ENCODE data around the gene TMTC3. TPM values are rescaled to one million over a fixed set of nuclear protein-coding genes. Genes with fewer than 3 reads are reported as not detected.

Gene TMTC3
- total and polyA plus RNA-seq, 7 experiments from 2014 or later = 2.5 to 11.1 (median 6.8) TPM

DNA sequence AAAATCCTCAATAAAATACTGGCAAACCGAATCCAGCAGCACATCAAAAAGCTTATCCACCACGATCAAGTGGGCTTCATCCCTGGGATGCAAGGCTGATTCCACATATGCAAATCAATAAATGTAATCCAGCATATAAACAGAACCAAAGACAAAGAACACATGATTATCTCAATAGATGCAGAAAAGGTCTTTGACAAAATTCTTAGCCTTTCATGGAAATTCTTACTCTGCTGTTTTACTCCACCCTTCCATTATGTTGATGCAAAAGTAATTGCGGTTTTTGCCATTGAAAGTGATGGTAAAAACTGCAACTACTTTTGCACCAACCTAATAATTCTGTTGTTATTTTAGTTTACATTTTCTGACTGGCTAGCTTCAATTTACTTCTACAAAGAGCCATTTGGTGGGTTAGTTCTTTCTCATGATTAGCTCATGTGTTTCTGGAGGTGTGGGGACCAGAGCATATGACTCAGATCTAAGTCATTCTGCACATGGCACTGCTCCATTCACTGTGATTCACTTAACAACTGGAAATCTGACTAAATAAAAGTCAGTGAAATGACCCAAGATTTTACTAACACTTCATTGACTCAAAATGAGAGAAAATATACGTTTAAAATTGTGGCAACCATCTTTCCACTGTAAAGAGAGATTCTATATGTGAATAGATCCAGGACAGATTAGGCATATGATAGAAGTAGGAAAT, 99.9 kb downstream of the TMTC3 start:
- Histone ChIP-seq H3K4me3 (ENCODE audit: low read length) (no peak overlapping the region), H3K36me3 (ENCODE audit: control insufficient read depth in 2 of 3, insufficient read depth in 3 of 3, low read length in 3 of 3) (no peaks in the 10 kb centered on the region), H3K27ac (ENCODE audit: low read depth, low read length) (no peak overlapping the region), H3K27me3 (ENCODE audit: control insufficient read depth in 2 of 2, insufficient read depth in 2 of 2, low read length in 2 of 2) (no peaks in the 10 kb centered on the region), H3K4me1 (ENCODE audit: control insufficient read depth in 2 of 2, insufficient read depth in 2 of 2, low read length in 2 of 2) (no peaks in the 10 kb centered on the region), H3K9me3 (ENCODE audit: control insufficient read depth in 2 of 3, low read length in 3 of 3) (no peaks in the 10 kb centered on the region)
- ChIA-PET CTCF (no interaction called here), POLR2A (no interaction called here)
- intact Hi-C loops (cut with micrococcal nuclease) = loop anchor here in 1 of 2 donors (1.0 kb wide), 1 partner anchor 57 kb away; no protein-coding TSS in a partner anchor
- no peak overlapping the region for H3K4me3 Mint-ChIP-seq
- H3K36me3 Mint-ChIP-seq = peaks cover 0 to 2% (median 0%) of the 10 kb centered on the region in 5 donors
- H3K9me3 Mint-ChIP-seq = peaks cover 0 to 9% (median 3%) of the 10 kb centered on the region in 11 donors
- DNase-seq (no peak), ATAC-seq (no peak)
- H3K27ac Mint-ChIP-seq = no peak overlapping the region
- H3K4me1 Mint-ChIP-seq = peaks cover 0 to 17% (median 0%) of the 10 kb centered on the region in 7 donors
- H3K27me3 Mint-ChIP-seq = peaks cover 0 to 15% (median 7%) of the 10 kb centered on the region in 5 donors

DNA sequence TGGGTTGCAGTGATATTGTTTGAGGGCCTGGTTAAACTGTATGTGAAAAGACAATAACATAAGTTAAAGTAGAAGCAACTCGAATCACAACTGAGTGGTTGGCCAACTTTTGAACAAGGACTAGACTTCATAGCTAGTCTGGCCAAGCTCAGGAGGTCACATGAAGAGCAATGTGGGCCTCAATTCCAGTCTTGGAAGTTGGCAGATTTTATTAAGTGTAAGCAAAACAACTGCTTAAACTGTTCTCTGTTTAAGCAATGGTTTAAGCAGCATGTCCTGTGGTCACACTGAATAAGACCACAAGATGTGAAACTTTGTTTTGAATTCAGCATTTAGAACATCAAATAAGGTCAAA, 100.4 kb downstream of the TMTC3 start:
- Histone ChIP-seq H3K36me3 (ENCODE audit: control insufficient read depth in 2 of 3, insufficient read depth in 3 of 3, low read length in 3 of 3) (no peaks in the 10 kb centered on the region), H3K9me3 (ENCODE audit: control insufficient read depth in 2 of 3, low read length in 3 of 3) (no peaks in the 10 kb centered on the region), H3K4me3 (ENCODE audit: low read length) (no peak overlapping the region), H3K27ac (ENCODE audit: low read depth, low read length) (no peak overlapping the region), H3K27me3 (ENCODE audit: control insufficient read depth in 2 of 2, insufficient read depth in 2 of 2, low read length in 2 of 2) (no peaks in the 10 kb centered on the region), H3K4me1 (ENCODE audit: control insufficient read depth in 2 of 2, insufficient read depth in 2 of 2, low read length in 2 of 2) (no peaks in the 10 kb centered on the region)
- POLR2A ChIA-PET = no interaction called here
- H3K27ac Mint-ChIP-seq = no peak overlapping the region
- H3K9me3 Mint-ChIP-seq = peaks cover 0 to 9% (median 3%) of the 10 kb centered on the region in 11 donors
- peaks cover 0 to 2% (median 0%) of the 10 kb centered on the region in 5 donors for H3K36me3 Mint-ChIP-seq
- intact Hi-C loops (cut with micrococcal nuclease) = loop anchor here in 1 of 2 donors (1.0 kb wide), 1 partner anchor 57 kb away; no protein-coding TSS in a partner anchor
- no peak for ATAC-seq
- H3K27me3 Mint-ChIP-seq = peaks cover 0 to 15% (median 7%) of the 10 kb centered on the region in 5 donors
- peaks cover 0 to 17% (median 0%) of the 10 kb centered on the region in 7 donors for H3K4me1 Mint-ChIP-seq
- no peak overlapping the region for H3K4me3 Mint-ChIP-seq
- no peak for DNase-seq
- CTCF ChIA-PET = no interaction called here

DNA sequence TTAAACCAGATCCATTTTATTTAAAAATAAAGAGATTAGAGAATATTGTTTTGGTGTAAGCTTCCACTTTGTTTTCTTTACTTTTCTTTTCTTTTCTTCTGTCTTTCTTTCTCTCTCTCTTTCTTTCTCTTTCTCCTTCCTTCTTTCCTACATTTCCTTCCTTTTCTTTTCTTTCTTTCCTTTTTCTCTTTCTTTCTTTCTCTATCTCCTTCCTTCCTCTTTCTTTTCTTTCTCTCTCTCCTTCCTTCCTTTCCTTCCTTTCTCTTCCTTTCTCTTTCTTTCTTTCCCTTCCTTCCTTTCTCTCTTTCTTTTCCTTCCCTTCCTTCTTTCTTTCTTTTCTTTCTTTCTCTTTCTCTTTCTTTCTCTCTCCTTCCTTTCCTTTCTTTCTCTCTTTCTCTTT, 100.8 kb downstream of the TMTC3 start:
- Mint-ChIP-seq H3K36me3 (peaks cover 0 to 2% (median 0%) of the 10 kb centered on the region in 5 donors), H3K27me3 (peaks cover 0 to 15% (median 7%) of the 10 kb centered on the region in 5 donors), H3K4me3 (no peak overlapping the region), H3K27ac (peak overlapping the region in 1 of 9 donors; percentile 1), H3K4me1 (peaks cover 0 to 15% (median 0%) of the 10 kb centered on the region in 7 donors), H3K9me3 (peaks cover 0 to 9% (median 3%) of the 10 kb centered on the region in 11 donors)
- ChIA-PET POLR2A (no interaction called here), CTCF (no interaction called here)
- H3K27me3 ChIP-seq (ENCODE audit: control insufficient read depth in 2 of 2, insufficient read depth in 2 of 2, low read length in 2 of 2) = no peaks in the 10 kb centered on the region
- H3K27ac ChIP-seq (ENCODE audit: low read depth, low read length) = no peak overlapping the region
- H3K4me1 ChIP-seq (ENCODE audit: control insufficient read depth in 2 of 2, insufficient read depth in 2 of 2, low read length in 2 of 2) = no peaks in the 10 kb centered on the region
- H3K4me3 ChIP-seq (ENCODE audit: low read length) = no peak overlapping the region
- no peak for DNase-seq
- H3K9me3 ChIP-seq (ENCODE audit: control insufficient read depth in 2 of 3, low read length in 3 of 3) = no peaks in the 10 kb centered on the region
- H3K36me3 ChIP-seq (ENCODE audit: control insufficient read depth in 2 of 3, insufficient read depth in 3 of 3, low read length in 3 of 3) = no peaks in the 10 kb centered on the region
- intact Hi-C loops (cut with micrococcal nuclease) = loop anchor here in 1 of 2 donors (1.0 kb wide), 1 partner anchor 56 kb away; no protein-coding TSS in a partner anchor
- no peak for ATAC-seq

DNA sequence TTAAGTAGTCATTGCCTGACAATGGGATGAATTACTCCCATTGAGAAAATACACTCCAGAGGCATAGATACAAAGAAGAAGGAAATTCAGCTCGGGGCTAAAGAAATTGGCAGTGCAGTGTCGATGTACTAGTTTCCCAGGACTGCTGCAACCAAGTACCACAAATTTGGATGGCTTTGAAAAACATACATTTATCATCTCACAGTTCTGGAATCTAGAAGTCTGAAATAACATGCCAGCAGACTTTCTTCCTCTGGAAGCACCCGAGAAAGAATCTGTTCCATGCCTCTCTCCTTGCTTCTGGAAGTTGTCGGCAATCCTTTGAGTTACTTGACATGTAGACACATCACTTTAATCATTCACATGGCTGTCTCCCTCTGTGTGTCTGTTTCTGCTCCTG, 101.9 kb downstream of the TMTC3 start:
- no peak for DNase-seq
- H3K4me1 Mint-ChIP-seq = peaks cover 0 to 8% (median 0%) of the 10 kb centered on the region in 7 donors
- Histone ChIP-seq H3K4me3 (ENCODE audit: low read length) (no peak overlapping the region), H3K36me3 (ENCODE audit: control insufficient read depth in 2 of 3, insufficient read depth in 3 of 3, low read length in 3 of 3) (no peaks in the 10 kb centered on the region), H3K27ac (ENCODE audit: low read depth, low read length) (no peak overlapping the region), H3K27me3 (ENCODE audit: control insufficient read depth in 2 of 2, insufficient read depth in 2 of 2, low read length in 2 of 2) (no peaks in the 10 kb centered on the region), H3K9me3 (ENCODE audit: control insufficient read depth in 2 of 3, low read length in 3 of 3) (no peaks in the 10 kb centered on the region), H3K4me1 (ENCODE audit: control insufficient read depth in 2 of 2, insufficient read depth in 2 of 2, low read length in 2 of 2) (no peaks in the 10 kb centered on the region)
- ATAC-seq = no peak
- CTCF ChIA-PET = no interaction called here
- peaks cover 0 to 2% (median 0%) of the 10 kb centered on the region in 5 donors for H3K36me3 Mint-ChIP-seq
- H3K27me3 Mint-ChIP-seq = peaks cover 0 to 15% (median 7%) of the 10 kb centered on the region in 5 donors
- POLR2A ChIA-PET = no interaction called here
- intact Hi-C loops (cut with micrococcal nuclease) = no loop called here
- H3K9me3 Mint-ChIP-seq = peaks cover 0 to 9% (median 3%) of the 10 kb centered on the region in 11 donors
- H3K27ac Mint-ChIP-seq = no peak overlapping the region
- no peak overlapping the region for H3K4me3 Mint-ChIP-seq

DNA sequence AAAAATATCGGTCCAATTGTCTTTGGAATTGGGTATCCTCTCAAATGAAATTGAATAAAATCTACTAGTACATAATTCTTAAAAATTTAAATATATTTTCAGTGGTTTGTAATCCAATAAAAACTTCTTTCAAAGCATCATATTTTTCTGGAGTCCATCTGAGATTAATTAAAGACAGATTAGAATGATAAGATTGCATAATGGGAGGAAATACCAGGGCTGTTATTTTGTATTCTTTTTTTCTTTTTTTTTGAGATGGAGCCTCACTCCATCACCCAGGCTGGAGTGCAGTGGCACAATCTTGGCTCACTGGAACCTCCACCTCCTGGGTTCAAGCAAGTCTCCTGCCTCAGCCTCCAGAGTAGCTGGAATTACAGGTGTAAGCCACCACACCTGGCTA, 103.8 kb downstream of the TMTC3 start:
- intact Hi-C loops (cut with micrococcal nuclease) = no loop called here
- Histone ChIP-seq H3K4me1 (ENCODE audit: control insufficient read depth in 2 of 2, insufficient read depth in 2 of 2, low read length in 2 of 2) (no peaks in the 10 kb centered on the region), H3K4me3 (ENCODE audit: low read length) (no peak overlapping the region), H3K9me3 (ENCODE audit: control insufficient read depth in 2 of 3, low read length in 3 of 3) (no peaks in the 10 kb centered on the region), H3K36me3 (ENCODE audit: control insufficient read depth in 2 of 3, insufficient read depth in 3 of 3, low read length in 3 of 3) (no peaks in the 10 kb centered on the region), H3K27me3 (ENCODE audit: control insufficient read depth in 2 of 2, insufficient read depth in 2 of 2, low read length in 2 of 2) (no peaks in the 10 kb centered on the region), H3K27ac (ENCODE audit: low read depth, low read length) (no peak overlapping the region)
- Mint-ChIP-seq H3K27me3 (peaks cover 0 to 14% (median 8%) of the 10 kb centered on the region in 5 donors), H3K9me3 (no peaks in the 10 kb centered on the region), H3K4me1 (peaks cover 0 to 8% (median 0%) of the 10 kb centered on the region in 7 donors), H3K4me3 (no peak overlapping the region), H3K27ac (no peak overlapping the region), H3K36me3 (no peaks in the 10 kb centered on the region)
- no peak for DNase-seq
- no peak for ATAC-seq
- ChIA-PET POLR2A (no interaction called here), CTCF (no interaction called here)

DNA sequence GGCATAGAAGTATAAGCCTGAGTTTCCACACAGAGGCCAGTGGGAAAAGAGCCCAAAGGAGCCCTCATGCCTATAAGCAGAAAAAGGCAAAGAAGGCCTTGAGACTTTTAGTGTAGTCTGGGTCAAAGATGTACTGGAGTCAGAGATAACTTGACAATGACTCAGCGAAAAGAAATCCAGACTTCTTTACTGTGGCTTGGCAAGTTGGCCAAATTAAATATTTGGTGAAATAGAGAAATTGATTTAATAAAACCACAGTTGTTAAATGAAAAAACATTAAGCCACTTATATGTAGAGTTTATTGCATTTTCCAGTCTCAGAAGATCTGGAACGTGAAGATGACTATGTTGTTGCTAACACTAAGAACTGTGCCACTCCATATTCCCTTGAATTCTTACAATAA, 105.1 kb downstream of the TMTC3 start:
- DNase-seq = no peak
- Mint-ChIP-seq H3K36me3 (no peaks in the 10 kb centered on the region), H3K9me3 (peaks cover 0 to 3% (median 0%) of the 10 kb centered on the region in 11 donors), H3K27me3 (peaks cover 0 to 14% (median 8%) of the 10 kb centered on the region in 5 donors), H3K4me1 (peaks cover 0 to 7% (median 0%) of the 10 kb centered on the region in 7 donors), H3K27ac (no peak overlapping the region), H3K4me3 (no peak overlapping the region)
- Histone ChIP-seq H3K4me1 (ENCODE audit: control insufficient read depth in 2 of 2, insufficient read depth in 2 of 2, low read length in 2 of 2) (no peaks in the 10 kb centered on the region), H3K27ac (ENCODE audit: low read depth, low read length) (no peak overlapping the region), H3K27me3 (ENCODE audit: control insufficient read depth in 2 of 2, insufficient read depth in 2 of 2, low read length in 2 of 2) (no peaks in the 10 kb centered on the region), H3K36me3 (ENCODE audit: control insufficient read depth in 2 of 3, insufficient read depth in 3 of 3, low read length in 3 of 3) (no peaks in the 10 kb centered on the region), H3K4me3 (ENCODE audit: low read length) (no peak overlapping the region), H3K9me3 (ENCODE audit: control insufficient read depth in 2 of 3, low read length in 3 of 3) (no peaks in the 10 kb centered on the region)
- ChIA-PET CTCF (no interaction called here), POLR2A (no interaction called here)
- intact Hi-C loops (cut with micrococcal nuclease) = no loop called here
- no peak for ATAC-seq

DNA sequence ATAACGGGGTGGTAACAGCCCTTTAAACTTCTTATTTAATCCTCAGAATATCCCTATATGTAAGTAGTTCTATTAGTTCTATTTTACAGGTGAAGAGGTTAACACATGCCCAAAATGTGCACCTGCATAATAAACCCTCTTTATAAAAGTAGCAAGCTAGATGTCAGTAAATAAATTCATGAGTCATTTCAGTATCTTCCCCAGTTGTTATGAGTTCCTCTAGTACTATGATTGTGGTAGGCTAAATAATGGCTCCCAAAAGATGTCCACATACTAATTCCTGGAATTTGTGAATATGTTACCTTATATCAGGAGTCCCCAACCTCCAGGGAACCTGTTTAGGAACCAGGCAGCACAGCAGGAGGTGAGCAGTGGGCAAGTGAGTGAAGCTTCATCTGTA, 106.5 kb downstream of the TMTC3 start:
- H3K4me3 Mint-ChIP-seq = no peak overlapping the region

More for the DNA sequence above, 106.5 kb downstream of the TMTC3 start:
- ATAC-seq (no peak), DNase-seq (no peak)
- H3K4me1 Mint-ChIP-seq = no peaks in the 10 kb centered on the region
- CTCF ChIA-PET = no interaction called here
- H3K36me3 ChIP-seq (ENCODE audit: control insufficient read depth in 2 of 3, insufficient read depth in 3 of 3, low read length in 3 of 3) = no peaks in the 10 kb centered on the region
- H3K4me3 ChIP-seq (ENCODE audit: low read length) = no peak overlapping the region
- H3K27ac Mint-ChIP-seq = no peak overlapping the region
- H3K27me3 ChIP-seq (ENCODE audit: control insufficient read depth in 2 of 2, insufficient read depth in 2 of 2, low read length in 2 of 2) = no peaks in the 10 kb centered on the region
- H3K9me3 Mint-ChIP-seq = peaks cover 0 to 6% (median 0%) of the 10 kb centered on the region in 11 donors
- POLR2A ChIA-PET = no interaction called here
- peaks cover 0 to 14% (median 8%) of the 10 kb centered on the region in 5 donors for H3K27me3 Mint-ChIP-seq
- H3K9me3 ChIP-seq (ENCODE audit: control insufficient read depth in 2 of 3, low read length in 3 of 3) = no peaks in the 10 kb centered on the region
- H3K27ac ChIP-seq (ENCODE audit: low read depth, low read length) = no peak overlapping the region
- intact Hi-C loops (cut with micrococcal nuclease) = no loop called here
- no peaks in the 10 kb centered on the region for H3K4me1 ChIP-seq (ENCODE audit: control insufficient read depth in 2 of 2, insufficient read depth in 2 of 2, low read length in 2 of 2)
- H3K36me3 Mint-ChIP-seq = no peaks in the 10 kb centered on the region

Measured in naive thymus-derived CD4-positive, alpha-beta T cell (primary cell).